IMR-90 (cell line): ENCODE data around the gene KLHL25.

Experiments used
- BHLHE40 ChIP-seq: fragments of 150-350 bp; IDR thresholded peaks from 2 replicates; pipeline ENCODE4 v1.6.1; 2016; ENCODE audit warnings: mild to moderate bottlenecking, low read depth, low read length
- POLR2A ChIP-seq: IDR thresholded peaks from 2 replicates; pipeline ENCODE4 v1.6.1; 2012; ENCODE audit warnings: mild to moderate bottlenecking, low read depth, low read length
- TF ChIP-seq, protein P1 (sequence below): conservative IDR thresholded peaks from 2 replicates; pipeline ENCODE4 v1.5.1; 2012; ENCODE audit warnings: mild to moderate bottlenecking, low read depth, low read length, improper control_type of control experiment

GRCh38 chr15:85757939-85758654, 36.6 kb downstream of the KLHL25 start:
- TF ChIP-seq, protein P1, sequence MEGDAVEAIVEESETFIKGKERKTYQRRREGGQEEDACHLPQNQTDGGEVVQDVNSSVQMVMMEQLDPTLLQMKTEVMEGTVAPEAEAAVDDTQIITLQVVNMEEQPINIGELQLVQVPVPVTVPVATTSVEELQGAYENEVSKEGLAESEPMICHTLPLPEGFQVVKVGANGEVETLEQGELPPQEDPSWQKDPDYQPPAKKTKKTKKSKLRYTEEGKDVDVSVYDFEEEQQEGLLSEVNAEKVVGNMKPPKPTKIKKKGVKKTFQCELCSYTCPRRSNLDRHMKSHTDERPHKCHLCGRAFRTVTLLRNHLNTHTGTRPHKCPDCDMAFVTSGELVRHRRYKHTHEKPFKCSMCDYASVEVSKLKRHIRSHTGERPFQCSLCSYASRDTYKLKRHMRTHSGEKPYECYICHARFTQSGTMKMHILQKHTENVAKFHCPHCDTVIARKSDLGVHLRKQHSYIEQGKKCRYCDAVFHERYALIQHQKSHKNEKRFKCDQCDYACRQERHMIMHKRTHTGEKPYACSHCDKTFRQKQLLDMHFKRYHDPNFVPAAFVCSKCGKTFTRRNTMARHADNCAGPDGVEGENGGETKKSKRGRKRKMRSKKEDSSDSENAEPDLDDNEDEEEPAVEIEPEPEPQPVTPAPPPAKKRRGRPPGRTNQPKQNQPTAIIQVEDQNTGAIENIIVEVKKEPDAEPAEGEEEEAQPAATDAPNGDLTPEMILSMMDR, result no peak
- TF ChIP-seq POLR2A (no peak), BHLHE40 (no peak)
